Common myeloid progenitor, CD34-positive (primary cell): ENCODE results near the gene CD99.

Source experiments
- CTCF ChIA-PET: fragments of 350-600 bp; sonication (Branson Sonifier 250); formaldehyde crosslinking; loops from one replicate; lab custom pipeline; 2021; ENCODE audit warnings: antibody characterized with exemption; lab: Charles Lee
- POLR2A ChIA-PET: fragments of 350-600 bp; sonication (Branson Sonifier 250); formaldehyde crosslinking; loops from one replicate; lab custom pipeline; 2021; ENCODE audit warnings: antibody characterized with exemption; lab: Charles Lee
- DNase-seq, 3 donors: peaks; one replicate each; pipeline versions ENCODE4 v3.0.0 to v3.0.0-alpha.2; 2013
- H3K27ac ChIP-seq, 2 experiments: 1 replicate in 1 of 2; 2 replicates in 1 of 2; pipeline ENCODE4 v1.7.0; 2013; ENCODE audit warnings: inconsistent platforms in 2 of 2, low read length in 2 of 2, mild to moderate bottlenecking in 2 of 2, low read depth in 1 of 2, moderate library complexity in 1 of 2; ENCODE audit not compliant: severe bottlenecking in 2 of 2, insufficient read depth in 1 of 2, poor library complexity in 1 of 2
- H3K27me3 ChIP-seq, 5 experiments: replicated peaks in 2 of 5; 1 replicate in 3 of 5; 2 replicates in 2 of 5; pipeline versions ENCODE4 v1.6.1 to v1.7.0; 2013; ENCODE audit warnings: low read length in 4 of 5, mild to moderate bottlenecking in 2 of 5, moderate library complexity in 2 of 5, inconsistent platforms in 1 of 5; ENCODE audit not compliant: insufficient read depth in 5 of 5, control insufficient read depth in 4 of 5
- H3K36me3 ChIP-seq, 4 experiments: 1 replicate in 2 of 4; 2 replicates in 2 of 4; pipeline versions ENCODE4 v1.6.1 to v1.7.0; 2013; ENCODE audit warnings: low read length in 3 of 4, control low read depth in 1 of 4, mild to moderate bottlenecking in 1 of 4; ENCODE audit not compliant: control insufficient read depth in 4 of 4, insufficient read depth in 4 of 4
- H3K4me1 ChIP-seq, 4 experiments: 1 replicate in 3 of 4; 2 replicates in 1 of 4; pipeline versions ENCODE4 v1.6.1 to v1.7.1; 2013; ENCODE audit warnings: low read length in 3 of 4, mild to moderate bottlenecking in 3 of 4, control low read depth in 1 of 4, inconsistent platforms in 1 of 4, moderate library complexity in 1 of 4; ENCODE audit not compliant: control insufficient read depth in 4 of 4, insufficient read depth in 4 of 4; ENCODE audit errors: control extremely low read depth in 1 of 4
- H3K4me3 ChIP-seq, 7 experiments: 1 replicate in 4 of 7; 2 replicates in 3 of 7; pipeline versions ENCODE4 v1.5.1 to v1.7.0; 2013; ENCODE audit warnings: mild to moderate bottlenecking in 7 of 7, low read length in 6 of 7, moderate library complexity in 6 of 7, inconsistent platforms in 2 of 7, low read depth in 2 of 7, control low read depth in 1 of 7; ENCODE audit not compliant: insufficient read depth in 4 of 7, control insufficient read depth in 1 of 7; ENCODE audit errors: extremely low read depth in 1 of 7
- H3K9me3 ChIP-seq, 5 experiments: 1 replicate in 4 of 5; 2 replicates in 1 of 5; pipeline versions ENCODE4 v1.6.1 to v1.7.1; 2013; ENCODE audit warnings: low read length in 4 of 5, mild to moderate bottlenecking in 2 of 5, inconsistent platforms in 1 of 5, low read depth in 1 of 5, moderate library complexity in 1 of 5; ENCODE audit not compliant: control insufficient read depth in 4 of 5, insufficient read depth in 2 of 5; ENCODE audit errors: control extremely low read depth in 1 of 5
- WGBS: methylation state at CpG from one replicate; pipeline ENCODE4 v1.1.5; 2013; ENCODE audit not compliant: insufficient coverage; 5-methylcytosine and 5-hydroxymethylcytosine counted together

Gene CD99

GRCh38 chrX:2699959-2700358 lies 8.9 kb downstream of the CD99 start:
- POLR2A ChIA-PET, result no interaction called here
- Histone ChIP-seq H3K9me3 (no peaks in the 10 kb centered on the region), H3K27me3 (no peaks in the 10 kb centered on the region), H3K4me1 (peaks cover 24 to 96% (median 85%) of the 10 kb centered on the region in 4 experiments), H3K36me3 (peaks cover 0 to 20% (median 10%) of the 10 kb centered on the region in 4 experiments), H3K27ac (no peak overlapping the region), H3K4me3 (no peak overlapping the region)
- DNase-seq, result no peak
- CTCF ChIA-PET, result no interaction called here
- WGBS, result 100% methylated on average over 1 of the region's 4 CpGs

DNA sequence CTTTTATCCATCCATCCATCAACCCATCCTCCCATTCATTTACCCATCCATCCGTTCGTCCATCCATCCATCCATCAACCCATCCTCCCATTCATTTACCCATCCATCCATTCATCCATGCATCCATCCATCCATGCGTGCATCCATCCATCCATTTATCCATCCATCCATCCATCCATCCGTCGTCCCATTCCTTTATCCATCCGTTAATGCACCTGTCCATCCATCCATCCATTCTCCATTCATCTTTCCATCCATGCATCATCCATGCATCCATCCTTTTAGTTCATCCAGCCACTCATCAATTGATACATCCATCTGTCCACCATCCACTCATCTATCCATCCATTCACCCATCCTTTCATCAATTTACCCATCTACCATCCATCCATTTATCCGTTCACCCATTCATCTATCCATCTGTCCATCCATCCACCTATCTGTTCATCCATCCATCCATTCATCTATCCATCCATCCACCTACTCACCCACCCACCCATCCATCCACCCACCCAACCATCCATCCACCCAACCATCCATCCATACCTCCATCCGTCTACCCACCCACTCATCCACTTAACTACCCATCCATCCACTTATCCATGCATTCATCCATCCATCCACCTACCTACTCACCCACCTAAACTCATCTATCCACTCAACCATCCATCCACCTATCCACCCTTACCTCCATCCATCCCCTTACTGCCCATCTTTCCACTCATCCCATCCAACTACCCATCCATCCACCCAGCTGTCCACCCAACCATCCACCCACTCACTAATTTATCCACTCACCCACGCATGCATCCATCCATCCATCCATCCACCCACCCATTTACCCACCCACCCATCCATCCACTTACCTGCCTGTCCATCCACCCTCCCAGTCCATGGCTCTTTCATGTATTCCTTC lies 9.6 kb downstream of the CD99 start:
- H3K9me3 ChIP-seq, result no peaks in the 10 kb centered on the region
- ChIA-PET CTCF (no interaction called here), POLR2A (no interaction called here)
- H3K27ac ChIP-seq, result no peak overlapping the region
- H3K36me3 ChIP-seq, result peaks cover 0 to 22% (median 10%) of the 10 kb centered on the region in 4 experiments
- WGBS, result 98% methylated on average over 9 of the region's 9 CpGs
- peaks cover 26 to 96% (median 85%) of the 10 kb centered on the region in 4 experiments for H3K4me1 ChIP-seq
- DNase-seq, result no peak
- peak overlapping the region in 1 of 7 experiments; percentile 16 for H3K4me3 ChIP-seq
- H3K27me3 ChIP-seq, result no peaks in the 10 kb centered on the region

GRCh38 chrX:2701600-2701999 lies 10.5 kb downstream of the CD99 start:
- Histone ChIP-seq H3K9me3 (no peaks in the 10 kb centered on the region), H3K36me3 (peaks cover 0 to 26% (median 10%) of the 10 kb centered on the region in 4 experiments), H3K4me3 (peak overlapping the region in 2 of 7 experiments; percentile 5 to 7), H3K27ac (peak overlapping the region in 1 of 2 experiments; percentile 46), H3K27me3 (no peaks in the 10 kb centered on the region), H3K4me1 (peaks cover 26 to 96% (median 86%) of the 10 kb centered on the region in 4 experiments)
- WGBS, result 42% methylated on average over 6 of the region's 6 CpGs
- ChIA-PET POLR2A (no interaction called here), CTCF (no interaction called here)
- DNase-seq, result peak in 2 of 3 donors; percentile 81 to 86

DNA sequence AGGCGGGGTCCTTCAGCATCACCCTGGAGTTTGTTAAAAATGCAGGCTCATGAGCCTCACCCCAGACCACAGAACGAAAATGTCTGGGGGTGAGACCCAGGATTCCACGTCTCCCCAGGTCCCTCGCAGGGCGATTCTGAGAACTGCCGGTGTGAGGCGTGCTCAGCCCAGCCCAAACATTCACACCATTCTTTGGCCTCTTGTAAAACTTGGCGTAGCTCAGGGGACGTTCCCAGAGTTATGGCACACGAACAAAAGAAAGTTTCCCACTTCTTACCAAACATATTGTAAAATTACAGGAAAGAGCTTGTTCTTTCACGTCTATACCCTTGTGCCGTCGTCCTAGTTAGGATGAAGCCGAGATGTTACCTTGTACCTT lies 12.9 kb downstream of the CD99 start:
- peak overlapping the region; percentile 36 to 70 for H3K27ac ChIP-seq
- H3K36me3 ChIP-seq, result peaks cover 0 to 22% (median 9%) of the 10 kb centered on the region in 4 experiments

DNA sequence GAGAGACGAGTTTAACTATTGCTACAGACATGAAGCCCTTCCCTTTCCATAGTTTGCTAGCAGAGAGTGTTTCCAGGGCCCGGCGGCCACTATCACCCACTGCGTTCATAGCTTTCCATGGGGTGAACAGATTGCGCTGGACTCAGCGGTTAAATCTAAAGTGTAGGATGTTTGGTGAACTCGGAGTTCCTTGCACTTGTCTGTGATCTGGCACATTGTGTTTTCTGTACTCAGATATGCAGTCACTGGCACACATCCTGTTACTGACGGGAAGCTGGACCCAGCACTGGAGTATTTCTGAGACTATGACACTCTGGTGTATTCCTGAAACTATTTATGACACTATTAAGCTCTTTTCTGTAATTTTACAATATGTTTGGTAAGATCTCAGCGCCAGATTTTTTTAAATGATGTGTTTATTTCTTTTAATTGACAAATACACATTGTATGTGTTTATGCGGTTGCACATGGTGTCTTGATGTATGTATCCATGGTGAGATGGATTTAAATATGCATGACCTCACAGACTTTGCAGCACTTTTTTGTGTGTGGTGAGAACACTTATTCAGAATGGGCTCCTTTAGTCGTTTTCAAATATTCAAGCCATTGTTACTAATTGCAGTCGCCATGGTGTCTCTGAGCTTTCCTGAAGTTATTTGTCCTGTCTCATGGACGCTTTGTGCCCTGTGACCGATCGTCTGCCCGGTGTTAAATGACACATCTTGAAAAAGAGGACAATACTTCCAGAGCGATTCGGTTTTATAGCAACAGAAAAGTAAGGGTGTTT lies 14.1 kb downstream of the CD99 start:
- Histone ChIP-seq H3K27me3 (no peaks in the 10 kb centered on the region), H3K4me1 (peaks cover 24 to 97% (median 88%) of the 10 kb centered on the region in 4 experiments), H3K4me3 (peak overlapping the region in 2 of 7 experiments; percentile 1 to 37), H3K36me3 (peaks cover 0 to 16% (median 8%) of the 10 kb centered on the region in 4 experiments), H3K27ac (peak overlapping the region; percentile 70 to 79), H3K9me3 (no peaks in the 10 kb centered on the region)
- peak in 2 of 3 donors; percentile 53 to 65 for DNase-seq
- ChIA-PET CTCF (no interaction called here), POLR2A (no interaction called here)
- WGBS, result 77% methylated on average over 11 of the region's 18 CpGs

More for the DNA sequence above, 12.9 kb downstream of the CD99 start:
- no peaks in the 10 kb centered on the region for H3K9me3 ChIP-seq
- no peak overlapping the region for H3K4me3 ChIP-seq
- H3K4me1 ChIP-seq, result peaks cover 15 to 97% (median 86%) of the 10 kb centered on the region in 4 experiments
- WGBS, result 97% methylated on average over 12 of the region's 14 CpGs
- no peak for DNase-seq
- no peaks in the 10 kb centered on the region for H3K27me3 ChIP-seq
- ChIA-PET CTCF (no interaction called here), POLR2A (no interaction called here)

DNA sequence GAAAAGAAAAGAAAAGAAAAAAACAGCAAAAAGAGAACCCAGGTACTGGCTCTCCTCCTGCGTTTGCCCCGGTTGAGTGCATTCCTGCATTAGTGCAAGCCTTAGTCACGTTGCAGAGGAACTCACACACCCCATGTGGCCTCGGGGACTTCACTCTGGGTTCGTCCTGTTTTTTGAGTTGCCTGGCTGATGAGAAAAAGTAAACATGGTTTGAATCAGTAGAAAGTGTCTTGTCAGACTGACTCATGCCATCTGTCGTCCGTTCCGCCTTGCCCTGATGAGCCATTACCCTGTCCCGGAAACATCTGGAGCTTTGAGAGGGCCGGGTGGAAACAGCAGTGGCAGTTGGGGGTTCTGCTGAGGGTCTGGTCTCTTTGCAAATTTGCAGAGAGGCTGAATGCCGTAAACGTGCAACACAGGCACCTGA lies 16.3 kb downstream of the CD99 start:
- peak; percentile 98 to 100 (median 100) for DNase-seq
- H3K4me1 ChIP-seq, result peaks cover 26 to 95% (median 87%) of the 10 kb centered on the region in 4 experiments
- ChIA-PET CTCF (no interaction called here), POLR2A (no interaction called here)
- H3K4me3 ChIP-seq, result peak overlapping the region in 5 of 7 experiments; percentile 12 to 48 (median 27)
- 0% methylated on average over 8 of the region's 12 CpGs for WGBS
- peak overlapping the region; percentile 83 to 87 for H3K27ac ChIP-seq
- H3K9me3 ChIP-seq, result no peaks in the 10 kb centered on the region
- no peaks in the 10 kb centered on the region for H3K27me3 ChIP-seq
- peaks cover 0 to 13% (median 5%) of the 10 kb centered on the region in 4 experiments for H3K36me3 ChIP-seq
